Sigmoid colon (tissue), 7 donors: ENCODE data around the gene CNOT3. TPM values are rescaled to one million over a fixed set of nuclear protein-coding genes. Genes with fewer than 3 reads are reported as not detected.

Experiments
- DNase-seq: peaks from one replicate; pipeline ENCODE4 v3.0.0-alpha.2; 2019
- H3K27ac ChIP-seq, 4 donors: fragments of 200-600 bp; sonication (generic); one replicate each; pipeline ENCODE4 v1.5.1; 2016 to 2019; ENCODE audit warnings: mild to moderate bottlenecking in 1 of 4
- H3K27me3 ChIP-seq, 3 donors: fragments of 200-600 bp; sonication (generic); one replicate each; pipeline ENCODE4 v1.5.1; 2019; ENCODE audit warnings: mild to moderate bottlenecking in 1 of 3
- H3K36me3 ChIP-seq, 4 donors: fragments of 200-600 bp; sonication (generic); one replicate each; pipeline ENCODE4 v1.5.1; 2016 to 2019
- H3K4me1 ChIP-seq, 4 donors: fragments of 200-600 bp; sonication (generic); one replicate each; pipeline ENCODE4 v1.5.1; 2017 to 2019
- H3K4me3 ChIP-seq, 4 donors: fragments of 200-600 bp; sonication (generic); one replicate each; pipeline ENCODE4 v1.5.1; 2017 to 2019; ENCODE audit warnings: mild to moderate bottlenecking in 2 of 4, moderate library complexity in 1 of 4
- H3K9me3 ChIP-seq, 4 donors: fragments of 200-600 bp in 3 of 4; sonication (generic) in 3 of 4; one replicate each; pipeline versions ENCODE4 v1.5.1 to v1.6.1; 2013 to 2019
- EP300 ChIP-seq, 4 donors: sonication (generic); formaldehyde crosslinking; IDR thresholded peaks; one replicate each; pipeline ENCODE4 v1.6.1; 2017; ENCODE audit warnings: antibody characterized with exemption in 4 of 4
- POLR2A ChIP-seq, 2 donors: fragments of 450-650 bp; IDR thresholded peaks; one replicate each; pipeline ENCODE4 v1.6.1; 2016; ENCODE audit warnings: antibody characterized with exemption in 2 of 2, mild to moderate bottlenecking in 2 of 2, moderate library complexity in 2 of 2
- POLR2AphosphoS5 ChIP-seq, 4 donors: sonication (generic); formaldehyde crosslinking; IDR thresholded peaks; one replicate each; pipeline ENCODE4 v1.6.1; 2017; ENCODE audit warnings: antibody characterized with exemption in 4 of 4
- WGBS, 2 donors: extraction: QIAGEN DNeasy Blood & Tissue Kit; methylation state at CpG; one replicate each; pipeline ENCODE4 v1.1.7; 2013; 5-methylcytosine and 5-hydroxymethylcytosine counted together
- intact Hi-C: fragments of 100-400 bp; cut with DNase I; formaldehyde crosslinking; loops from one replicate; pipeline ENCODE4 v1.15.1; 2023
- polyA plus RNA-seq, 3 donors: library from polyadenylated mRNA; stranded (reverse); fragments of 200-250 nt; gene quantifications; one replicate each; pipeline ENCODE4 v1.2.3, GENCODE V29; 2013
- total RNA-seq, 4 donors: library from RNA; depleted of rRNA; stranded (reverse); fragments of >200 nt; gene quantifications; one replicate each; pipeline ENCODE4 v1.1.0, GENCODE V29; 2016
- TF ChIP-seq, protein P1 (sequence below), 4 experiments: fragments of 450-650 bp in 3 of 4; fragments of 200-600 bp in 1 of 4; IDR thresholded peaks; one replicate each; pipeline ENCODE4 v1.5.1; 2016 to 2019; ENCODE audit warnings: antibody characterized with exemption in 4 of 4, mild to moderate bottlenecking in 3 of 4, moderate library complexity in 2 of 4
- donor health status: healthy with polysubstance abuse.
- donor health status: Bipolar disorder and iron deficiency.
- donor health status: healthy.

Gene CNOT3
- total and polyA plus RNA-seq, 7 donors: 11.8 to 32.9 (median 19.8) TPM

GRCh38 chr19:54127688-54128440 is 9.7 kb upstream of the CNOT3 start:
- no peak for DNase-seq
- H3K9me3 ChIP-seq: no peaks in the 10 kb centered on the region
- H3K4me3 ChIP-seq: no peak overlapping the region
- 93 to 94% methylated on average over 44 of the region's 44 CpGs for WGBS, 2 donors
- no peaks in the 10 kb centered on the region for H3K27me3 ChIP-seq
- intact Hi-C loops: no loop called here
- H3K36me3 ChIP-seq: peaks cover 52 to 95% (median 68%) of the 10 kb centered on the region in 4 donors
- H3K27ac ChIP-seq: no peak overlapping the region
- TF ChIP-seq EP300 (IDR thresholded peaks at IDR 0.05): no peak
- TF ChIP-seq, protein P1, sequence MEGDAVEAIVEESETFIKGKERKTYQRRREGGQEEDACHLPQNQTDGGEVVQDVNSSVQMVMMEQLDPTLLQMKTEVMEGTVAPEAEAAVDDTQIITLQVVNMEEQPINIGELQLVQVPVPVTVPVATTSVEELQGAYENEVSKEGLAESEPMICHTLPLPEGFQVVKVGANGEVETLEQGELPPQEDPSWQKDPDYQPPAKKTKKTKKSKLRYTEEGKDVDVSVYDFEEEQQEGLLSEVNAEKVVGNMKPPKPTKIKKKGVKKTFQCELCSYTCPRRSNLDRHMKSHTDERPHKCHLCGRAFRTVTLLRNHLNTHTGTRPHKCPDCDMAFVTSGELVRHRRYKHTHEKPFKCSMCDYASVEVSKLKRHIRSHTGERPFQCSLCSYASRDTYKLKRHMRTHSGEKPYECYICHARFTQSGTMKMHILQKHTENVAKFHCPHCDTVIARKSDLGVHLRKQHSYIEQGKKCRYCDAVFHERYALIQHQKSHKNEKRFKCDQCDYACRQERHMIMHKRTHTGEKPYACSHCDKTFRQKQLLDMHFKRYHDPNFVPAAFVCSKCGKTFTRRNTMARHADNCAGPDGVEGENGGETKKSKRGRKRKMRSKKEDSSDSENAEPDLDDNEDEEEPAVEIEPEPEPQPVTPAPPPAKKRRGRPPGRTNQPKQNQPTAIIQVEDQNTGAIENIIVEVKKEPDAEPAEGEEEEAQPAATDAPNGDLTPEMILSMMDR (IDR thresholded peaks at IDR 0.05): no peak
- no peak for TF ChIP-seq POLR2A (IDR thresholded peaks at IDR 0.05)
- no peak for TF ChIP-seq POLR2AphosphoS5 (IDR thresholded peaks at IDR 0.05)
- H3K4me1 ChIP-seq: no peaks in the 10 kb centered on the region

DNA sequence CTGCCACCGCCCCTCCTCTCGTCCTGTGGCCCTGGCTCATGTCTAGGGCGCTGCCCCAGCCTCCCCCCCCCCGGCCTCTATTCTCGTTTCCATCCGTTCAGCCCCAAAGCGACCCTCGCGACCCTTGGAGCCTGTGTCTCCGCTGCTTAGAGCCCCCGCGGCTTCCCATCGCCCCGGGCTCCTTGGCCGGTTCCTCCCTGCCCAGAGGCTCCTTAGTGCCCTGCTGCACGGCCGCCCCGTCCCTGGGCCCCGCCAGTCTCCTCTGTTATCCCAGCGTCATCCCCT is 9.2 kb upstream of the CNOT3 start:
- H3K36me3 ChIP-seq: peaks cover 49 to 94% (median 63%) of the 10 kb centered on the region in 4 donors
- H3K9me3 ChIP-seq: no peaks in the 10 kb centered on the region
- H3K4me1 ChIP-seq: no peaks in the 10 kb centered on the region
- DNase-seq: no peak
- no peaks in the 10 kb centered on the region for H3K27me3 ChIP-seq
- no peak overlapping the region for H3K4me3 ChIP-seq
- WGBS, 2 donors: 90 to 94% methylated on average over 20 of the region's 20 CpGs
- H3K27ac ChIP-seq: no peak overlapping the region
- intact Hi-C loops: no loop called here
- TF ChIP-seq, protein P1 (IDR thresholded peaks at IDR 0.05): no peak
- TF ChIP-seq POLR2AphosphoS5 (IDR thresholded peaks at IDR 0.05) (no peak), POLR2A (IDR thresholded peaks at IDR 0.05) (no peak), EP300 (IDR thresholded peaks at IDR 0.05) (no peak)

- Histone ChIP-seq H3K27ac (no peak overlapping the region), H3K27me3 (no peaks in the 10 kb centered on the region), H3K36me3 (peaks cover 49 to 88% (median 57%) of the 10 kb centered on the region in 4 donors), H3K4me3 (no peak overlapping the region), H3K9me3 (no peaks in the 10 kb centered on the region), H3K4me1 (no peaks in the 10 kb centered on the region)
- 96 to 97% methylated on average over 41 of the region's 41 CpGs for WGBS, 2 donors
- intact Hi-C loops: no loop called here
- no peak for DNase-seq
- TF ChIP-seq POLR2A (IDR thresholded peaks at IDR 0.05) (no peak), EP300 (IDR thresholded peaks at IDR 0.05) (no peak), POLR2AphosphoS5 (IDR thresholded peaks at IDR 0.05) (no peak)
- TF ChIP-seq, protein P1 (IDR thresholded peaks at IDR 0.05): no peak
Measured at GRCh38 chr19:54128796-54129616, 8.6 kb upstream of the CNOT3 start.

- no peaks in the 10 kb centered on the region for H3K4me1 ChIP-seq
- no peaks in the 10 kb centered on the region for H3K9me3 ChIP-seq
- H3K36me3 ChIP-seq: peaks cover 45 to 82% (median 51%) of the 10 kb centered on the region in 4 donors
- TF ChIP-seq POLR2AphosphoS5 (IDR thresholded peaks at IDR 0.05): no peak
- no peak for TF ChIP-seq POLR2A (IDR thresholded peaks at IDR 0.05)
- TF ChIP-seq, protein P1 (IDR thresholded peaks at IDR 0.05): no peak
- no peak for TF ChIP-seq EP300 (IDR thresholded peaks at IDR 0.05)
- H3K27me3 ChIP-seq: no peaks in the 10 kb centered on the region
- no peak overlapping the region for H3K27ac ChIP-seq
- WGBS, 2 donors: 97% methylated on average over 20 of the region's 20 CpGs
- intact Hi-C loops: no loop called here
- no peak overlapping the region for H3K4me3 ChIP-seq
- DNase-seq: no peak
Measured at GRCh38 chr19:54129617-54129996, 8.0 kb upstream of the CNOT3 start.
